GM18519 (cell line): ENCODE data around the gene TRAPPC11.
"Not testable (repeated sequence)": the region's sequence is repeated elsewhere in the genome, so short reads cannot be mapped to it uniquely, and the experiment has no call there.

Experiments
- ATAC-seq: cut with Tn5 transposase; IDR thresholded peaks from one replicate; pipeline ENCODE4 v1.9.1; 2021; ENCODE audit warnings: mild to moderate bottlenecking, moderate library complexity; ENCODE audit not compliant: unreplicated experiment, low FRiP score

TRAPPC11 gene

DNA sequence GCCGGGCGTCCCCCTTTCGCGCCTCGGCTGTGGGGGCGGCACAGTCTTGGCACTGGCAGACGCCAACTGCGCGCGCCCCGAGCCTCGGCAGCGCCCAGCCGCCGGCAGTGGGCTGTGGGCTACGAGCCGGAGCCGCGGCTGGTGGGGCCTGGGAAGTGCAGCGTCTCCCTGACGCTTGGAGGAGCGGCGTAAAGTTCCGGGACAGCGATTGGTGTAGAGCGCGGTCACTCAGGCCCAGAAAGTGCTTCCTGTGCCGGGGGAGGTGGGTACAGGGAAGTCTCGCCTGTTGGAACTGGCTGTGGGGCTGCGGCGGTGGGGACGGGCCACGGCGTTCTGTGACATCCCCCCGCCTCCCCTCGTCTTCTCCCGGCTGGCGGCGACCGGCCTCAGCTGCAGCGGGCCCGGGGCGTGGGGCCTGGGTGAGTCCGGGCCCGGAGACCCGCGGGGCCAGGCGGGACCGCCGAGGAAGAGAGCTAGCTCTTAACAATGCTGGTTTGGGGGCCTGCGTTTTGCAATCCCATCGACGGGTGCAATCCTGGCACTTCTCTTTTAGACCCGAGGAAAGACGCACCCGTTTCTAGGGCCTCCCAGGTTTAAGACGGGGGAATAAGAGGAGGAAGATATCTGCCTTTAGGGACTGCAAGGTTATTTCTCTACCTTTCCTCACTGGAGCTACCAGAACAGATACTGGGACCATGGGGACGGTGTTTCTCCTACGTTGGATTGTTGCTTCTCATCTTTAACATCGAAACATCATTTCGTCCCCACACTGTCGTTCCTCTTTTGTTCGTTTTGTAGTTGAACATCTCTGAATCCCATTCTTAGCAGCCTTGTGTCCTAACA, at the start of gene TRAPPC11, which contains the start of gene RWDD4:
TRAPPC11 (plus strand) TSS at position 265 of the 843 bp plus-strand sequence. CDS start 4,575 bp downstream, outside the sequence.
RWDD4 (minus strand) TSS at position 157 of the 843 bp plus-strand sequence. CDS start 233 bp downstream, outside the sequence.
- ATAC-seq = peak; percentile 98

DNA sequence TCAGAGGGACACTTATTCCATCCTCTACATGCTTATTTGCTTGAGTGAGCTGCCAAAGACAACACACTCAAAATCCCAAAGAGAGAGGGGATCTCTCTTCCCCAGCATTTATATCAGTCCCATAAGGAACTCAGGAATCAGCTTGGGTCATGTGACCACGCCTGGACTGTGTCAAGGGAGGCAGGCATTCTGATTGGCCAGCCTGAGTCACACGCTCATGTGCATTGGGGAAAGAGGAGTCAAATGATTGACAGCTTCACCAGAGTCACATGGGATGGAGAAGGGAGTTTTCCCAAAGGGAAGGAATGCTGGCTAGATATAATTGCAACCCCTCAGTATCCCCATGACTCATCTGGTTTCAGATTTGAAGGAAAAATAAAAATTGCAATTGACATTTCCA, 49.1 kb upstream of the TRAPPC11 start:
- ATAC-seq = no peak

DNA sequence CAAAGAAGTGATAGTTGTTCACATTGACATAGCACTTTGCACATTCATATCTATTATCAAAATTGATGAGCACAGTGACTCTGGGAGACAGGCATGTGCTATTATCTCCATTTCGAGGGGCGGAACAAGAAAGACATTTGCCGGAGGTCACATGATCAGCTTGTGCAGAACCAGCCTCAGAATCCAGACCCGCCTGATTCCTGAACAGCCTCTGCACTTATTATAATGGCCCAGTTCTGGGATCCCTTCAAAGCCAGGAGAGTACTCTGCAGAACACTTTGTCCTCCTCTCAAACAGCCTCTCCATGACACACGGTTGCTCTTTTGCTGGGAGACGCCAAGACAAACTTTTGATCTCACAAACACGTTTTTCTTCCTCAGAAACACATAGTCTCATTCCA, 48.5 kb upstream of the TRAPPC11 start:
- ATAC-seq = no peak

DNA sequence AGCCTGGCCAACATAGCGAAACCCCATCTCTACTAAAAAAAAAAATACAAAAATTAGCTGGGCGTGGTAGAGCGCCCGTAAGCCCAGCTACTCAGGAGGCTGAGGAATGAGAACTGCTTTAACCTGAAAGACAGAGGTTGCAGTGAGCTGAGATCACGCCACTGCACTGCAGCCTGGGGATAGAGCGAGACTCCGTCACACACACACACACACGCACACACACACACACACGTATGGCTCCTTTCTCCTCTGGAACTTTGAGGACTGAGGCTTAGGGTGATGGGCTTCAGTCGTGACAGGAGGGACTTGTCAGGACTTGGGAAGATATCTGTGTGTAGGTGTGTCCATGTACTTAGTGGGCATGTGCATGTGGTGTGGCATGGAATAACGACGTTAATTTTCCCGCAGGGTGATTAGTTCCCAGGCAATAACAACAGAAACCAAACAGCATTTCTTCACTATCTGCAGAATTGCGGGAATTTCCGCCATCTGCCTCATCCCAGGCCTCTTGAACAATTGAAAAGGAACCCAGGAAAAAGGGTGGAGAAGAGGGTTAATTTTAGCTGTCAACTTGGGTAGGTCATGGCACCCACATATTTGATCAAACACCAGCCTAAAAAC, 47.8 kb upstream of the TRAPPC11 start:
- ATAC-seq = no peak

DNA sequence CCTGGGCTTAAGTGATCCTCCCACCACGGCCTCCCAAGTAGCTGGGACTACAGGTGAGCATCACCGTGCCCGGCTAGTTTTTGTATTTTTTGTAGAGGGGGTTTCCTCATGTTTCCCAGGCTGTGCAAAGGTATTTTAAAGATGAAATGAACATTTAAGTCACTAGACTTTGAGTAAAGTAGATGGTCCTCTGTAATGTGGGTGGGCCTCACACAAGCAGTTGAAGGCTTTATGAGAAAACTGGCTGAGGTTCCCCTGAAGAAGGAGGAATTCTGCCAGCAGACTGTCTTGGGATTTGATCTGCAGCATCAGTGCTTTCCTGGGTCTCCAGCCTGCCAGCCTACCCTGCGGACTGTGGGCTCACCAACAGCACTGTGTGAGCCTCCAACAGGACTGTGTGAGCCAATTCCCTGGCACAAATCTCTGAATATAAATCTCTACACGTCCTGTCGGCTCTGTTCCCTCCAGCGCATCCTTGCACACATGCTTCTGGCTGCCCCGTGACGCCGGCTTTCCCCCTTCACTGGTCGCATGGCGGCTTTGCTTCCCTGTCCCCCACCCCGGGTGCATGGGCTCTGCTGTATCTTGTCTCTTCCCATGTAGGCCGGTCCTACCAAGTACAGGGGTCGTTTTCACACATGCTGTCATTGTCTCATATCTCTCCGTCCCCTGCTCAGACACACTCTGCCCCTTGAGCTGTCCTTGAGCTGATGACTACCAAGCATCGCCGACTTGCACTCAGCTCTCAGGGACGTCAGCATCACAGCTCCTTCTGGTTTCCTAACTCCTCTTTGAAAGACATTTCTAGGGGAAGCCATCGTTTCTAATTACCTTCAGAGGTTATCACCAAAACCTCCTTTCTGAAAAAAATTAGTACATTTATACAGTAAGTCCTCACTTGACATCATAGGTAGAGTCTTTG, 46.5 kb upstream of the TRAPPC11 start:
- ATAC-seq = no peak

DNA sequence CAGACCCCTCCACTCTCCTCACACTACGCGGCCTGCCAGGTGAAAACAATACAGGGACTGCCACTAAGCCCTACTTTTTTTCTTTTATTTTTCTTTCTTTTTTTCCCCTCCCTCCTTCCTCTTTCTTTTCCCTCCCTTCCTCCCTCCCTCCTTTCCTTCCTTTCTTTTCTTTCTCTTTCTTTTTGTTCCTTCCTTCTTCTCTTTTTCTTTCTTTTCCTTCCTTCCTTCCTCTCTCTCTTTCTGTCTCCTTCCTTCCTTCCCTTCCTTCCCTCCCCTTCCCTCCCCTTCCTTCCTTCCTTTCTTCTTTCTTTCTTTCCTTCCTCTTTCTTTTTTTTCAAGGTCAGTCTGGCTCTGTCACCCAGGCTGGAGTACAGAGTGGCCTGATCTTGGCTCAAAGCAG, 42.0 kb upstream of the TRAPPC11 start:
- no peak for ATAC-seq

DNA sequence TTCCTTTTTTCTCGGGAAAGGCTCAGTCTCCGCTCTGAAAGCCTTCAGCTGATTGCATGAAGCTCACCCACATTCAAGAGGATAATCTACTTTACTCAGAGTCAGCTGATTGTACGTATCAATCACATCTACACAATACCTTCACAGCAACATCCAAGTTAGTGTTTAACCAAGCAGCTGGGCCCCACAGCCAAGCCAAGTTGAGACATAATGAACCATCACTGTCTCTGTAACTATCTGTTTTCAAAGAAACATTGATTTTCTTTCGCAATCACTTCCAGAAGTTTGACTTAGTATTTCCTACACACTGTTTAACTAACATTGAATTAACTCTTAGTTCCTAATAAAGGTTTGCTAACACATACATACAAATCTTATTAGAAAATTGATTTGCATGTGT, 40.4 kb upstream of the TRAPPC11 start:
- ATAC-seq = no peak

DNA sequence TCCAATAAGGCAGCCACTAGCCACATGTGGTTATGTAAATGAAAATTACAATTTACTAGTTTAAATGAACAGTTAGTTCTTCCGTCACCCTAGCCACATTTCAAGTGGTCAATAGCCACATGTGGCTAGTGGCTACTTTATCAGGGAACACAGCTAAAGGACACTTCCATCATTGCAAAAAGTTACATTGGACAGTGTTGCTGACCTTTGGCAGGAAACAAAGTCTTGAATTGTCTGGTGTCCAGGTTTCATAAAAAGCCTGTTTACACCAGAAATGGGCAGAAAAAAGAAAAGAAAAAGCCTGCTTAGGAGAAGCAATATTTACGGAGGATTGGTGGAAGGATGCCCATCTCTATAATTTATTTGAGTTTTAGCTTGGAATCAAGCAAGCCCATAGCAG, 38.7 kb upstream of the TRAPPC11 start:
- no peak for ATAC-seq

DNA sequence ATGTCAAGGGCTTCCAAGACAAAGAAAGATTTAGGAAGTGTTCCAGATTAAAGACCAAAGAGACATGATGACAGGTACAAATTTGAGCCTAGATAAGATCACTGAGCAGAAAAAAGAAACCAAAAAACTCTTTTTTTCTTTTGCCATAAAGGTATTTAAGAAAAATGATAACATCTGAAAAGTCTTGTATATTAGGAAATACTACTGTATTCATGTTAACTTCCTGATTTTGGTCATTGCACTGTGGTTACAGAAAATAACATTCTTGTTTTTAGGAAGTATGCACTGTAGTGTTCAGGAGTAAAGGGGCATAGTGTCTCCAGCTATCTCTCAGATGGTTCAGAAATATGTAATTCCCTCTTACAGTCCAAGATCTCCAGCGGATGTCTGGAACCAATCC, 37.2 kb upstream of the TRAPPC11 start:
- no peak for ATAC-seq

DNA sequence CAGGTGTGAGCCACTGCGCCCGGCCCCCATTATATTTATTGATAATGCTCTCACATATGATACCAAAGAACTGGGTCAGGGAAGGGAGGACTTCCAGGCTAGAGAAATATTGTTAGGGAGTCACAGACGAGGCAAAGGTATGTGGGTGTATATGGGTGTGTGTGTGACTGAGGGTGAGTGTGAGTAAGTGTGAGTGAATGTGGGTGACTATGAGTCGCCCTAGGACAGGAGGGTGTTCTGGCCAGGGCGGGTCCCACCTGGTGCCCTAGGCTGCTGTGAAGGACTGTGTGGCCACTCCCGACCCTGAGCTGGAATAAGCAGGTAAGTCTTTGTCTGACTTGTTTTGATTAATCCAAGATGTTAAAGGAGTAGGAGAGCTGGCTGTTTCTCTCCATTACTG, 34.5 kb upstream of the TRAPPC11 start:
- ATAC-seq = no peak

DNA sequence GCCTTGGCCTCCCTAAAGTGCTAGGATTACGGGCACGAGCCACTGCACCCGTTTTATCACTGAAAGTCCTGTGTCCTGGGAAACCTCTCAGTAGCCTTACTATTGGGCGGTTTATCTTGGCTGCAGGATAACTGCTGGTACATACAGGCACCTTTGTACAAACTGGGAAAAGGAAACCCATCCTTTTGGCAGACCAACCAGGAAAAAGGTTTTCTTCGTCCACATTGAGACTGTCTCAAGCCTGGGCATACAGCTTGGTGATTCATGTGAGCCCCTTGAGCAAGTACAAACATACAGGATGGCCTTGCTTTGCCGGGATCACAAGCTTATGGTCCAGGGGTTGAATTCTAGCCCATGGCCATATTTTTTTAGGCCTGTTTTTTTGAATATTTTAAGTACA, 32.9 kb upstream of the TRAPPC11 start:
- ATAC-seq = no peak

DNA sequence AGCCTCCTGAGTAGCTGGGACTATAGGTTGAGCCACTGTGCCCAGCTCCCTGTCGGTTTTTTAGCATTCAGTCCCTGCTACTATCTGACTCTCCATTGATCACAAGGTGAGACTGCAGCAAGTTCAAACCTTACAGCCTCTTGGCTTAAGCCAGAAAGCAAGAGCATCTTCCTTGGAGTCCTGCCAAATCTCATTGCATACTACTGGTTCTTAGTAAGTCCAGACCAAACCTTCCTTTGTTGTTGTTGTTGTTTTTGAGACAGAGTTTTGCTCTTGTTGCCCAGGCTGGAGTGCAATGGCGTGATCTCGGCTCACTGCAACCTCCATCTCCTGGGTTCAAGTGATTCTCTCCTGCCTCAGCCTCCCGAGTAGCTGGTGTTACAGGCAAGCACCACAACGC, 31.8 kb upstream of the TRAPPC11 start:
- ATAC-seq = not testable (repeated sequence)

DNA sequence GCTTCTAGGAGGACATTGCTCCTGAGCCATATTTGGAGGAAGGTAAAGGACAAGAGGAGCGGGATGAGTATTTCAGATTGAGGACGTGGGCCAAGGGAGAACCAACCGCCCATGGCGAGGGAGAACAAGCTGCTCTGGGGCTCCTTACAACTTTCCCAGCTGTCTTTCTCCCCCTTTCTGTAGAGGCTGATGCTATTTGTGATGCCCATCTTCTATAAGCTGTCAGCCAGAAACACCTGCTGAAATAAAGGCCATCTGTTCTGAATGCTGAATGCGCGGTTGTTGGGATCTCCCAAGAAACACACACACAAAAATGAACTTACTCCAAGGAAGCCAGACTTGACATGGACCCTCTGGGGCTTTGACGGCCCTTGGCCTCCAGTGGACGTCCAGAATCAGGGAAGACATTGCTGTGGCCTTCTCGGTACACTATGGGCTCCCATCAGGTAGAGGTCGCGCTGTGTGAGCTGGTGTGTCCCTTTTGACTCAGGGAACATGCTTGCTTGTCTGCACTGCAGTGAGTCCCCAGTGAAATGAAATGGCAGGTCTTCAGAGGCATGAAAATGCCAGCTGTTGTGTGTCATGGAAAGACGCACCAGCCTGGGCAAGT, 31.0 kb upstream of the TRAPPC11 start:
- no peak for ATAC-seq

DNA sequence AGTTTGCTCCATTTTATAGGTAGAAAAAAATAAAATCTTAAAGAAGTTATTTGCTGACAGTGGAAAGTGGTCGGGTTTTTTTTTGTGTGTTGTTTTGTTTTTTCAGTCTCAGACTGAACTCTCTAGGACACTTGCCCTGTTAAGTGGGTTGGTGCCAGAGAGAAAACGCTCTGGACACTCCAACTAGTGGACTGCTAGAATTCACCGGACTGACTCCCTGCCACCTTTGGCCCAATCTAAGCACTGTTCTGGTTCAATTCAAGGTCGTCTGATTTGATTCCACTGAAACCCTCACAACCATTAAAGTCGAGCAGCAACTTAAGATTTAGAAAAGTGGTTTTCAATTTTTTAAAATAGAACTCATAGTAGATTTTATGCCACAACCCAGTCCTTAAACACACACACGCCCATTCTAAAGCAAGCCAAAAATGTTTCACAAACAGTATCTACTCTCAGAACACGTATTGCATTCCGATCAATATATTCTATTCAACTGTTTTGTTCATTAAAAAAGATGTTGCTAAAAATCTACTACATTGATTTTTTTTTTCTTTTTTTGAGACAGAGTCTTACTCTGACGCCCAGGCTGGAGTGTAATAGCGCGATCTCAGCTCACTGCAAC, 27.4 kb upstream of the TRAPPC11 start:
- ATAC-seq = no peak

DNA sequence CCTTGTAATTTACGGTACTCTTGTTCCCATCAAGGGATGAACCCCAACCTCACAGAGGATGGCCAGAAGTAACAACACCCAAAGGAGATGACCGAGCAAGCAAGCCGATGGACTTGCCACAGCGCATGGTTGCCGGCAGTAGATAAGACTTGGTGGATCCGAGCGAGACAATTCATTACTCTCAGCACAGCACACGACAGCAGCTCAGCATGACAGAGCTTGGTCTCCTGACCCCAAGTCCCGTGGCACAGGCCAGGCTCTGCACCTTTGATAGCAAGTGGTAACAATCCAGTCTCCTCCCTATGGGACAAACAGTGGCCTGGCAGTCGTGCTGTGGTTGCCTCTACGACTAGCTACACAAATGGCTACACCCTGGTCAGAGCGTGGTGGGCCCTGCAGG, 26.4 kb upstream of the TRAPPC11 start:
- ATAC-seq = no peak

DNA sequence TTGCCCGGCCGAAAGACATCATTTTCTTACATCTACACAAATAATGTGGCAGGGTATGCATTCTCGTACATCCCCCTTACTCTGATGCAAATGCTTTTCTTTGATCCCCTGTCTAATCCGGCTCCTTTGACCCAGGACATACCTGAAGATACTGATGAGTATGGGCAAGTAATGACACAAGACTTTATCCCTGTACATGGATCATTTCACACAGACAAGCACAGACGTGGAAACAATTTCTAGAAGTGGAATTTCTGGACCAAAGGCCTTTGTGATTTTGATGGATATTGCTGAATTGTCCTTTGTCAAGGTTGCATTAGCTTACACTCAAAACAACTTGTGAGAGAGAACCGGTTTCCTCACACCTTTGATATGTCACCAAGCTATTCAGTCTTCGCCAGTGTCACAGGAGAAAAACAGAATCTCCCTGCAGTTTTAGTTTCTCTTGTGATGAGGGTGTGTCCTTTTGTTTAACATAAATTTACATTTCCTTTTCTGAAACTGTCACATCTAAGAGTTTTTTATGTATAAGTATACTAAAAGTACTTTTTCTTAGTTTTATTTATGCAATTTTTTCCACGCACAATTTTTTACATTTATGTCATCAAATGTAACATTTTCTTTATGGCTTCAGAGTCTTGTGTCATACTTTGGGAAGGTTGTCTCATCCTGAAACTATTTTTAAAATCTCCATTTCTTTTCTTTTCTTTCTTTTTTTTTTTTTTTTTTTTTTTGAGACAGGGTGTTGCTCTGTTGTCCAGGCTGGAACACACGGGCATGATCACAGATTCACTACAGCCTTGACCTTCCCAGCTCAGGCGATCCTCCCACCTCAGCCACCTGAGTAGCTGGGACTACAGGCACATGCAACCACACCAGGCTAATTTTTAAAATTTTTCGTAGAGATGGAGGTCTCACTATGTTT, 25.4 kb upstream of the TRAPPC11 start:
- ATAC-seq = no peak

DNA sequence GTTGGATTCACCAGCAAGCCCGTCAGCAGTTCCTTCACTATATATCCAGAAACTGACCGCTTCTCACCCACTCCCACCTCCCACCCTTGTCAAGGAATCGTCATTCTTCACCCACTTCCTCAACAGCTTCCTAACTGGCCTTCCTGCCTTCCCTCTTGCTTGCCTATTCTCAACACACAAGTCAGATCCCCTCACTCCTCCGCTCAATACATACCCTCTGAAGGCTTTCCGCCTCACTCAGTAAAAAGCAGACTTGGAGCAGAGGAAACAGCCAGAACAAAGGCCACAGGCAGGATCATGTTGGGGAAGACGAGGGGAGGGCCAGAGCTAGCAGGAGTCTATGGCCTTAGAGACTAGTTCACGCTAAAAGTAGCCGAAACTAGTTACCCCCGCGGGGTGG, 23.8 kb upstream of the TRAPPC11 start:
- ATAC-seq = no peak

DNA sequence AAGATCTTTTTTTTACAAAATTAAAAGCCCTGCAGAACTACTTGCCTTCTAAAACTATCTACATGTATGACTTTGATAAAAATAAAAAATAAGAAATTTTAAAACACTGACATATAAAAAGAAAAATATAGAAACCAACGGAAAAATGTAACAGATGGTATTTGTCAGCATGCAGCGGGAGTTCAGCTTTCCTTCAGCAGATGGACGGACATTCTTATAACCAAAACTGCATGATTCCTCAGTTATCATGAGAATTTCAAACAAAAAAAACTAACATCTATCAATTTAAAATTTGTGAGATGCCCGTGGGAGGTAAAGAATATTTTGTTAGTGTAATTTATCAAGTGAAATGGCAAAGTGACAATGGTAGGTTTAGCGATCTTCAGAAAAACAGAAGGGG, 23.4 kb upstream of the TRAPPC11 start:
- no peak for ATAC-seq

DNA sequence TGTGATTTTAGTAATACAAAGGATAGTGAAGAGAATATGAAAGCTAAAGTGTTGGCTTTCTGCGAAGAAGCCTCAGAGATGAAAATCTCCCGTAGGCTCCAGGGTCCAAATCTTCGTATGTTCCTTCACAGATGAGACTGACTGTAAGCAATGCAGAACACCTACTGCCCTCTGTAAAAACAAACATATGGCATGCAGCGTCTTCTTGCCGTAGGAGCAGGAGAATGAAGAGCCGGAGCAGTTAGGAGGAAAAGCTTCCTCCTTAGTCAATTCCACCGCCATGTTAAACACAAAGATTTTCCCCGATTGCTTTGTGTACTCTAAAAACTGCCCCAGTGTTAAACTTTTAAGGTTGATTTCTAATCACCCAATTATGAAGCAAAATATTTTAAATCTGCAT, 22.6 kb upstream of the TRAPPC11 start:
- ATAC-seq = no peak
